ENCODE results near the gene EXOC6B.

Gene EXOC6B

DNA sequence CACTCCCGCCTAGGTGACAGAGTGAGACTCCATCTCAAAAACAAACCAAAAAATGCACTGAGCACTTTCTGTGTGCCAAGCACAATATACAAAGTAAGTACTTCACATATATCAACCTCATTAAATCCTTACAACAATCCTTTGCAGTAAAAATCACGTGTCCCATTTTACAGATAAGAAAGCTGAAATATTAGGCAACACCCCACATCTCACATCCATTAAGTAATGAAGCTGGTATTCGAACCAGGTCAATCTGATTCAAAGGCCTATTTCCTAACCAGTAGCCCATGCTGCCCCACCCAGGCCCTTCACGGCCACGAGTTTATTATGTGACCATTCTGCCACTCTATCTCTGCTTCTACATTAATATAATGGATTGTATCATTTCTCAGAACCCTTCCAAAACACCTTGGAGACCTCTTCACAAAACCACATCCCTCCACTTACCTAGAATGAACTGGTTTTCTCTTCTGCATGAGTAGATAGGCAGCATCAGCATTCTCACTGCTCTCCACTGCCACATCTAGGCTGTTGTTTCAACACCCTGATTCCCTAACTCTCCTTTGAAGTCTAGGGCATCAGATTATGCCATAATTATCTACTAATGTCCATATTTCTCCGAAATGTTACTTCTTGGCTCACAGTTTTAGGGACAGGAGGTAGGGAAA, 3.1 kb upstream of the EXOC6B start:
- DNase-seq, result no peak

DNA sequence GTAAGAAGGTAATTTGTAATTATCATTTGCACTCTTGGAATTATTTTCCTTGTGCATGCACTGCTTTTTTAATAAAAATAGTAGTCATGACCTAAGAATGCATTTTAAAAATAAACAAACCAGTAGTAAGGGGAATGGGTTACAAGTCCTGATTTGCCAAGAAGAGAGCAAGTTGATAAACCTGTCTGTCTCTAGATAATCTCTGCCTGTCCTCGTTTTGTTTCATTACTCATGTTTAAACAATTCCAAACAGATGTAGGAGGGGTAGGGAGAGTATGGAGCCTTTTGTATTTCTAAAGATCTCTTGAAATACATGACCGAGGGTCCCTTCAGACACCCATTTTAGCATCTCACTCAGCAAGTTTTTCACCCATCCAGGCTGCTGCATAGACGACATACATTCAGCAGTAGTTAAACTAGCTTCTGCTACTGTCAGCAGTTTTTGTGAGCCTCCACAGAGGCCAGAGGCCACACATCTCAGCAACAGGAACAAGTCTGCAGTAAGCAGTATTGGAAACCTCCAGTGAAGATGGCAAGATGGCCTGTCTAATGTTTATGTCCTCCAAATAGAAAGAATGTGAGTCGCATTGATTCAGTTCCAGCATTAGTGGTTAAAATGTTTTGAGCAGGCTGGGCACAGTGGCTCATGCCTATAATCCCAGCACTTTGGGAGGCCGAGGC, 2.3 kb upstream of the EXOC6B start:
- DNase-seq, result no peak

DNA sequence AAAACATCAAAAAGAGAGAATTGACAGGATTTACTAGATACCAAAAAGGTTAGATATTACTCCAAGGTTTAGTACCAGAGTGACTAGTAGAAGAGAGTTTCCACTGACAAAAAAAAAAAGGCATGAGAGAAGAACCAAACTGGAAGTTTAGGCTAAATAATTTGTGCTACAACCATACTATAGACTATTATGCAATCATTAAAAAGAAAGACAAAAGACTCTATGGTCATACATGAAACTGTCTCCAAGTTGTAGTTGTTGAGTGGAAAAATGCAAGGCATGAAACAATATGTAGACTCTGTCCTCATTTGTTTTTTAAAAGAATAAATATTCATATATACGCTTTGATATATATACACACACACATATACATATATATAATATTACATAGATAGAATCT, 1.7 kb upstream of the EXOC6B start:
- DNase-seq, result no peak

DNA sequence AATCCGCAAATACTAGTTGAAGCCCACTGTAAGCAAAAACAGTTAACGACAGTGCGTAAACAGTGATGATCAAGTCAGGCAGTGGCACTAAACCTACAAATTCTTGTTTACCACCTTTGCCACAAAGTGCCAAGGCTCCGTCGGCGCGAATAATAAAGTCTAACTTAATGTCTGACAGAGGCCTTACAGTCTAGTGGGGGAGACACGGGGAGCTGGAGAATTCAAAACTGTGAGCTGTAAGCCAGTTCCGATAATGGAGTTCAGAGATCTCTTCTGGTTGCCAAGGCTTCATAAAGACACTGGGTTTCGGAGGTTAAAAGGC, 284 bp upstream of the EXOC6B start:
- no peak for DNase-seq

DNA sequence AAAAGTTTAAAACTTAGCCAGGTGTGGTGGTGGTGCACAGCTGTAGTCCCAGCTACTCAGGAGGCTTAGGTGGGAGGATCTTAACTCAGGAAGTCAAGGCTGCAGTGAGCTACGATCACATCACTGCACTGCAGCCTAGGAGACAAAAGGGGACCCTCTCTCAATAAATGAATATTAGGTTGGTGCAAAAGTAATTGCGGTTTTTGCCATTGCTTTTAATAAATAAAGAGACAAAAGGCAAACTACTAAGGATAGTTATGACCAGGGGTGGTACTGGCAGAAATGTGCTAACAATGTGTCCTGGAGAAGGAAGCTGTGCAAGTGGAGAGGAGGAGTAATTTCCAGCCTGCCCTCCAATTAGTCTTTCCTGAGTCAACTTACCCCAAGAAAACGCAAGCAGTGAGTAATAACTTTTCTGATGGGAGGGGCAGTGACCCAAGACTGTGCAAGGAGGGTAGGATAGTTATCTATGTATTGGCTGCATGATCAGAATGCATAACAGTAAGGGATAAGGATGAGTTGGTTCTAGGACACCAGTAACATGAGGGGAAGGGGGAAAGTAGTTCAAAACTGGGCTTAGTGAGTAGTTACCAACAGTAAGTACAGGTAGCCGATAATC, 1.5 kb downstream of the EXOC6B start:
- DNase-seq, result no peak

DNA sequence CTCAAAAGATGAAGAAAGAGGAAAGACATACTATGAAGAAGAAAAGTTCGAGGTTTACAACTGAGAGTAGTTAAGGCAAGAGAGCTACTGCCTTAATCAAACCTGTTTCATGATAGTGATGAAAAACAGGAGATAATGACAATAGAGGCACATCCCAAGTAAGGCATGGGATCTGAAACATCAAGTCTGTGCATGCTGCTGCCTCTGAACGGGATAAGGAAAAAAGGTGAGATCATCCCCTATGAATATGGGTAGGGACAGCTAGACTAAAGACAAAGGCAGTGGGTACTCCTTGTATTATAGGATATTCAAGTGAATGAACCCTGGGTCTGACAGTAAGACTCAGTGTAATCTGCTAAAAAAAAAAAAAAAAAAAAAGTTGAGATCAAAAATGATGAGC, 3.0 kb downstream of the EXOC6B start:
- no peak for DNase-seq

DNA sequence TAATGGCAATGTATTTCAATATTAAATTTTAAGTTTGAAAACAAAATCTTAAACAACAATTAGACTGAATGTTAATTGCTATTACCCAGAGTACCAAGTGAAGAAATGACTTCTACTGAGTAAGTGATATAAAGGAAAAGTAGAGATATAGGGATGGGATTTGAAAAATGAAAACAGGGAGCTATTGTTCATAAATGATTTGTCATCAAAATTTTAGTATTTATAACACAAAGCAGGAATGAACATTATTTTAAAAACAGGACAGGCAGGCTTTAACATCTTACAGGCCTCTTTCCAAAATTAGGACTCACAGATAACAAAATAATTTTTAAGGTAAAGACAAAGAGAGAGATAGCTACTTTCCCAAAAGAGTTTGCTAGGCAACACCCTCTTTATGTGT, 3.9 kb downstream of the EXOC6B start:
- no peak for DNase-seq

DNA sequence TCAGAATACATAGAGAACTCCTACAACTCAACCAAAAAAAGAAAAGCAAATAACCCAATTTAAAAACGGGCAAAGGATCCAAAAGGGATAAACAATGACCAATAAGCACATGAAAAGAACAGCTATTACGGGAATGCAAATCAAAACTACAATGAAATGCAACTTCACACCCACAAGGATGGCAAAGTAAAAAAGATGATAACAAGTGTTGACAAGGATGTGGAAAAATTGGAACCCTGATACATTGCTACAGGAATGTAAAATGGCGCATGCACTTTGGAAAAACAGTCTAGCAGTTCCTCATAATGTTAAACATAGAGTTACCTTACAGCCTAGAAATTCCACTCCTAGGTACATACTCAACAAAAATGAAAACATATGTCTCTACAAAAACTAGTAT, 4.7 kb downstream of the EXOC6B start:
- no peak for DNase-seq

DNA sequence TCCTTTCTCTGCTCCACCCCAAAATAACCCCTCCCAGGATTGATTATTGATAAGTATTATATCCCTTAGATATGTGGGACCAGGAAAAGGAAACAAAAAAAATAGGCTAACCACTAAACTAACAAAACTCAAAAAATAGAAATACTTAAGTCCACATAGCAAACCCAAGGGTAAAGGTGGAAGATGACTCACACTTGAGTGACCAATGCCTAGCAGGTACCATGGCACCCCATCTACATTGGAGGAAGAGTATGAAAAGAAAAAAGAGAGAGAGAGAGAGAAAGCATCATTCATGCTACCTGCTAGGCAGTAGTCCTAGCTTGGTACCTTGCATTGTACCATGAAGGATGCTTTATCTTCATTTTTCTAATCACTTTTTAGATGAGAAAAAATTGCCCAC, 6.3 kb downstream of the EXOC6B start:
- DNase-seq, result no peak

DNA sequence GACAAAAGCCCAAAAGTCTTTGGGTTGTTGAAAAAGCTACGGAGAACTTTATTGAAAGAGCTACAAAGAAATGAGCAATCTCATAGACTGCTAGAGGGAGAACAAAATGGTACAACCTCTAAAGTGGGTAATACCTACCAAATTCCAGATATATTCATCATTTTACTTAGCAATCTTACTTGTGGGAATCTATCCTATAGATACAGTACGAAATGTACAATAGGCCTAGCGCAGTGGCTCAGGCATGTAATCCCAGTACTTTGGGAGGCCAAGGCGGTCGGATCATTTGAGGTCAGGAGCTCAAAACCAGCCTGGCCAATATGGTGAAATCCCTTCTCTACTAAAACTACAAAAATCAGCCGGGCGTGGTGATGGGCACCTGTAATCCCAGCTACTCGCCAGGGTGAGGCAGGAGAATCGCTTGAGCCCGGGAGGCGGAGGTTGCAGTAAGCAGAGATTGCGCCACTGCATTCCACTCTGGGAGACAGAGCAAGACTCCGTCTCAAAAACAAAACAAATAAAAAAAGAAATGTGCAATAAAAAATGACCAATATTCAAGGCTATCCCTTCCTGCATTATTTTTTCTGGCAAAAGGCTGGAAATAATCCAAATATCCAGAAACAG, 10.1 kb downstream of the EXOC6B start:
- DNase-seq, result no peak

DNA sequence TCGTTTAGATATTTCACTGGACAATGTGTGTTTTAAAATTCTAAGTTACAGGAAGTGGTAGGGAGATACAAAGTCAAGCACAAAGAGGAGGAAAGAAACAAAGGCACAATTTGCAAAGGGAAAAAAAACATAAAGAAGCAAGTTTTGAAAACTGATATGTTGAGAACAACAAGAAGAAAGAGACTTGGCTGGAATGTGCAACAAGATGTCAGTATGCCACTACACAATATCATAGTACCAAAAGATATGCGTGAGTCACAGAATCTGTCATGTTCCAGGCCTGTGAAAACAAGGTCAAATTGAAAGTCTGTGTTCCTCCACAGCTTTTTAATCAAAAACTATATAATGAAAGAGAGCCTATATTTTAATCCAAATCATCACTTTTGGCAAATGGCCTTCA, 12.0 kb downstream of the EXOC6B start:
- DNase-seq, result no peak

DNA sequence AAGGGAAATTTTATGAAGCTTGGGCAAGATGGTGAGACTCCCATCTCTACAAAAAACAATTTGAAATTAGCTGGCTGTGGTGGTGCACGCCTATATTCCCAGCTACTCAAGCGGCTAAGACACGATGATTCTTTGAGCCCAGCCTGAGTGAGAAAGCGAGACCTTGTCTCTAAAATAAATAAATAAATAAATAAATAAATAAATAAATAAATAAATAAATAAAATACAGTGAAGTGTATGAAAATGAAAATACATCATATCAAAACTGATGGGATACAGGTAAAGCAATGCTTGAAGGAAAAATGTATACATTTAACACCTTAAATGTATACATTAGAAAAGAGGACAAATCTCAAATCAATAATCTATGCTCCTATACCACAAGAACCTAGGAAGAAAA, 15.7 kb downstream of the EXOC6B start:
- no peak for DNase-seq

DNA sequence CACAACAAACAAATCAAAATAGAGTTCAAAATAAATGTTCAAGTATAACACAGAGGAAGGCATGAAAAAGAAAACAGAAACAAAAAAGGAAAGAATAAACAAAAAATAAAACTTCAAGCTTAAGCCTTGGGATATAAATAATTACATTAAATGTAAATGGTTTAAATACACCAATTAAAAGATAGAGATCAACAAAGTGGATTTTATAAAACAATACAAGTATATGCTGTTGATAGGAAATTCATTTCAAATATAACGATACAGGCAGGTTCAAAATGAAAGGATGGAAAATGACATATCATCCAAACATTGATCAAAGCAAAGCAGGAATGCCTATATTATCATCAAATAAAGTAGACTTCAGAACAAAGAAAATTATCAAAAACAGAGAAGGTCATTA, 16.7 kb downstream of the EXOC6B start:
- DNase-seq, result no peak

DNA sequence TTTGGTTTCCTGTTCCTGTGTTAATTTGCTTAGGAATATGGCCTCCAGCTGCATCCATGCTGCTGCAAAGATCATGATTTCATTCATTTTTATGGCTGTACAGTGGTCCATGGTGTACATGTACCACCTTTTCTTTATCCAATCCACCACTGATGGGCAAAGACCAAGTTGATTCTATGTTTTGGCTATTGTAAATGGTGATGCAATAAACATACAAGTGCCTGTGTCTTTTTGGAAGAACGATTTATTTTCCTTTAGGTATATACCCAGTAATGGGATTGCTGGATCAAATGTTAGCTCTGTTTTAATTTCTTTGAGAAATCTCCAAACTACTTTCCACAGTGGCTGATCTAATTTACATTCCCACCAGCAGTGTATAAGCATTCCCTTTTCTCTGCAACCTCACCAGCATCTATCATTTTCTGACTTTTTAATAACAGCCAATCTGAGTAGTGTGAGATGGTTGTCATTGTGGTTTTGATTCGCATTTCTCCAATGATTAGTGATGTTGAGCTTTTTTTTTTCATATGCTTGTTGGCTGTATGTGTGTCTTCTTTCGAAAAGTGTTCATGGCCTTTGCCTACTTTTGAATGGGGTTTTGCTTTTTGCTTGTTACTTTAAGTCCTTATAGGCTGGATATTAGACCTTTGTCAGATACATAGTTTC, 19.4 kb downstream of the EXOC6B start:
- no peak for DNase-seq

DNA sequence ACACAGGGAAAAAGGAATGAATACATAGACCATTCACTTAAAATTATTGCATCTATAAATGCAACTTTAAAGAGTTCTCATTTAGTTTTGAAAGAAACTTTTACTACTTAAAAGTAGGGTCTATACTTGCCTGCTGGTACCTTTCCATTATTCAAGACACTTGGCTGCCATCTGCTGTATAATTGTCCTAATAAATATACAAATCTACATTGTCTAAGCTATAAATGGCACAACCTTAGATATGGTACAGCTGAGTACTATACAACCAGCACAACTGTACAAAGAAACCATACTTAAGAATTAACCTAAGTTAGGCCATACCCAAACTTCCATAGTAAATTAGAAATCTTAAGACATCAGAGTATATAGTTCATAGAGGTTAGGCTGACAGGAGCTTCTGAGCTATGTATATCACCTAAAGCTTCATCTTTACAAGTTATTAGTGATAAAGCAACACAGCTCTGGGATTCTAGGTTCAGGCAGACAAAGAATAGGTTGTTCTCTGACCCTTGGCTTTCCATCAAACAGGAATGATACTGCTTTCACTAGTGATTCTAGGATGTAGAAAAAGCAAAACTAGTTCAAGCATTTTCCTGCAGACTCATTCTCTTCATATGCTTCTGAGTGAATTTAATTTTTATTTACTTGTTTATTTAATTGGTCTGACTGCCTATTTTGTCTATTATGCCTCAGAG, 22.1 kb downstream of the EXOC6B start:
- no peak for DNase-seq

DNA sequence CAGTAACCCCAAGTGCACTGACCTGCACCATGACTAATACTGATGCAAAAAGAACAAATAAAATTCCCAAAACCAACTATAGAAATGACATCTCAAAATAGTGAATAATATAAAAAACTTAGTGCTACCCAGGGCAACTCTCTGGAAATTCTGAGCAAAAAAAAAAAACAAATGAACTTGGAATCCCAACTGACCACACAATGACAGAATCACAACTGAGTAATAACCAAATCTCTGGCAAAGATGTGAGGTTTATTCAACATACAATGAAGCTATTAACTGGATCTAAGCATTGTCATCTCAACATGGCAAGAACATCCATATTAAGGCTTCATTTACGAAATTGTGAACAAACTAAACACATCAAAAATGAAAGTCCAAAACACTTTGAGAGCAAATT, 22.7 kb downstream of the EXOC6B start:
- DNase-seq, result no peak

DNA sequence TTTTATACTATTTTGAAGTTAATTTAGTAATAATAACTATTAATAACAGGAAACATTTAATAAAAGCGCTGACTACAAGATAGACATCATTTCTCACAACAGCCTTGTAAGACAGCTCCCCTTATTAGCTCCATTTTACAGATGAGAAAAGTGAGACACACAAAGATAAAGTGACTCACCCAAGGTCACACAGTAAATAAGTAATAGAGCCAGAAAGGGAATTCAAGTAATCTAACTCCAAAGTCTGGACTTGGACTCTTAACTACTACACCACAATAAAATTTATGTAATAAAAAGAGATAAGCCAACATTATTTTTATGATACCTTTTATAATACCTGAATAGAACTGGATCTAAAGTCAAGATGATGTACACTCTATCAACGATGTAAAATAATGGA, 25.3 kb downstream of the EXOC6B start:
- no peak for DNase-seq

DNA sequence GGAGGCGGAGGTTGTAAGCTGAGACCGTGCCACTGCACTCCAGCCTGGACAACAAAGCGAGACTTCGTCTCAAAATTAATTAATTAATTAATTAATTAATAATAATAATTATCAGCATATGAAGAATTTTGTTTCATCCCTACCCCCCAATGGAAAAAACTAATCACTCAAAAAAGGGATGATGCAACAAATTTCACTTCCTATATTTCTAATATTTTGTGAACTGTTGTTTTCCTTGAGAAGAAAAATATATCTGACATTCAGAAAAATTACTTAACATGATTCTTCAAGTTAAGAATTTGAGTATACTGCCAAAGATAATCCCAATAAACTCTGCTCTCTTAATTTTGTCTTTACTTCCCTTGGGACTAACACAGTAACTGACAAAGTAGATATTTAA, 28.1 kb downstream of the EXOC6B start:
- no peak for DNase-seq

DNA sequence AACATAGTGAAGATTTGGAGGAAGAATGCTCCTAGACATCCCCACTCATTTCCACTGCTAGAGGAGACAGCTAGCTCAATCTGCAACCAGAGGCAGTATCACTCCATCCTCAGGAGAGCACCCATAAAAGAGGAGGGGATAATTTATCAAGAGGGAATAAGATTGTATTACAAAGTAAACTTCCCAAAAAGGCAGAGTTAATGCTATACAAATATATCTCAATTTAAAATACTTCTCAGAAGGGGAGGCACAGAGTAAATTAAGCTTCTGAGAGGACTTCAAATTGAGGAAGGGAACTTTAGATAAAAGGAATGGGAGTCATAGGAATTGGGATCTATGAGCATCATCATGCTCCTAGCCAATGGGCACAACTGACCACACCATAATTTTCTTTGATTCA, 29.1 kb downstream of the EXOC6B start:
- DNase-seq, result no peak

DNA sequence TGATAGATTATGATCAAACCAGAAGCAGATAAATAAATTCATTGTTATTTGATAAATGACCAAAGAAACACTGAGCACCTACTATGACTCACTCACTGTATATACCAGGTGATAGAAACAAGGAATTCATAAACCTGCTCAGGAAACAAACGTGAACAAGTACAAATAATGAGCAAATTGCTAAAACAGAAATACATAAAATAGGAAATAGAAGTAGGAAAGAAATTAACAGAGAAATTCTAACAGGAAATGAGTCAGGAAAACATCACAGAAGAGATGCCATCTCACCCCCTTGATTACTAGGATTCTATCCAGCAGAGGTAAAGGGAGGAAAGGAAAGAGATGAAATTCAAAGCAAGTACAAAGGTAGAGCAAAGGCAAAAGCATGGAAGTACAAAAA, 31.3 kb downstream of the EXOC6B start:
- no peak for DNase-seq

DNA sequence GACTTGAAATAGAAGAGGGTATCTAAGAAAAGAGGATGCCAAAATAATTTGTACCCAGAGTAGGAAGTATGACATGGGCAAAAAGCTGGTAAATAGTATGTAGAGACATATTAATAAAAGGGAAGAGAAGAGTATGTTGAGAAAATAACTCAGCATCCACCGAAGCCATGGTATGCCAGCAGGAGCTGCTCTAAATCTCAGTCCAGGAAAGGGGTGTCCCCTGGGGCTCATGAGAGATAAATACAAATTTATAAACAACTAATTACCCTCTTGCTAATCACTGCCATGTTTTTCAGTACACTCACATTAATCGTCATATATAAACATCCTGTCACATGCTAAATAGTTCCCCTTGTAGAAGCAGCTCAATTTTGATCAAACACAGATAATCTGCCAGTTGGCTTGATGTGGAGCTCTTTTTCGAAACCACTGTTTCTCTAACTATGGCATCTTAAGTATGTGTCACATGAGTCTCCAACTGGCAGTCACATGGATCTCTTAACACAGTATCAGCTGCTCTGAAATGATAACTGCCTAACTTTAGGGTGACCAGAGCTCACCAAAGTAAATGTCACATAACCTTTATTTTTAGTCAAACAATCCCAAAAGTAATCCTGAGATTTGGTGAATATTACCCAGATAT, 31.9 kb downstream of the EXOC6B start:
- DNase-seq, result no peak

DNA sequence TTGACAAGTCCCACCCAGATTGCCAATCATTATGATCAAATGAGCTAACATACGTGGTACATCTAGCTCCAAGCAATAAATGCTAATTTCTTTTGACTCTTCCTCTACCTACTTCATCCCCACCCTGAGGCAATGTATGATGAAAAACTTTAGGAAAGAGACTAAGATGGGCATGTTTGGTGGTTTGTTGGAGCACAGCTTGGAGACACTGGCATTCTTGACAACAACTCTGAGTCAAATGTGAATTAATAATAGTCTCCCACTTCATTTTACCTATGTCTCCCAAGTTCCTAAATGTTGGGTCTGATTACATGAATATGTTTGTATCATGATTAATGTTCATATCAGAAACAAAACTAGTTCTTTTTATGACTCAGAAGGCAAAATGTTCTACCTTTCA, 36.6 kb downstream of the EXOC6B start:
- DNase-seq, result no peak

DNA sequence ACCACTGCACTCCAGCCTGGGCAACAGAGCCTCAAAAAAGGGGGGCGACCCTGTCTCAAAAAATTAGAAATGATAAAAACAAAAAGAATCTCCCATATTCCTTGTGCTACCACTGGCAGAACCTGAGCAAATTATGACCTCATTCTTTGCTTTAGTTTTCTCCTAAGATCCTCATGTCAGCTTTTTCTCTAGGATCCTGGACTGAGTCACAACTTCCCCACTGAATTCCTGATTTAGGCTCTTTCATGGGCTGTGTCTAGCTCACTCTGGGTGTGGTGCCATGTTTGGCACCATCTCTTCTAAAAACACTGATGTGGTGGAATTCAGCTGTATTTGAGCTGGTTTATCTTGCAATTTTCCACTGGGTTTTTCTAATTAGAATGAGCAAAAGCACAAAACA, 37.1 kb downstream of the EXOC6B start:
- DNase-seq, result no peak

Data from NCI-H2107 (cell line).